NT2/D1 (cell line): ENCODE results near the gene PPP6R1.

Source experiments
- DNase-seq: peaks from one replicate; pipeline ENCODE4 v3.0.0-alpha.2; 2011; ENCODE audit warnings: low read depth, low spot score
- H3K27me3 ChIP-seq: 2 replicates; pipeline ENCODE4 v1.6.0; 2011; ENCODE audit warnings: mild to moderate bottlenecking; ENCODE audit not compliant: insufficient read length, insufficient read depth
- H3K36me3 ChIP-seq: 2 replicates; pipeline ENCODE4 v1.6.1; 2011; ENCODE audit warnings: mild to moderate bottlenecking, low read length, mixed read lengths; ENCODE audit not compliant: insufficient read depth, insufficient read length
- H3K4me1 ChIP-seq: 2 replicates; pipeline ENCODE4 v1.5.1; 2011; ENCODE audit not compliant: insufficient read depth, insufficient read length
- H3K4me3 ChIP-seq: 2 replicates; pipeline ENCODE4 v1.5.1; 2011; ENCODE audit warnings: low read depth; ENCODE audit not compliant: insufficient read length
- H3K9ac ChIP-seq: 2 replicates; pipeline ENCODE4 v1.6.0; 2011; ENCODE audit warnings: low read depth; ENCODE audit not compliant: insufficient read length
- H3K9me3 ChIP-seq: 2 replicates; pipeline ENCODE4 v1.5.1; 2011; ENCODE audit warnings: mild to moderate bottlenecking, low read length; ENCODE audit not compliant: insufficient read depth
- SUZ12 ChIP-seq: IDR thresholded peaks from 2 replicates; pipeline ENCODE4 v1.6.1; 2011; ENCODE audit not compliant: insufficient read length, insufficient read depth; ENCODE audit errors: extremely low read depth
- YY1 ChIP-seq: IDR thresholded peaks from 2 replicates; pipeline ENCODE4 v1.6.1; 2011; ENCODE audit not compliant: insufficient read length, insufficient read depth
- ZNF274 ChIP-seq: IDR thresholded peaks from 2 replicates; pipeline ENCODE4 v1.6.1; 2011; ENCODE audit warnings: mild to moderate bottlenecking, low read depth, low read length

The PPP6R1 gene

GRCh38 chr19:55258828-55259539 lies at the start of gene PPP6R1:
Gene PPP6R1, minus strand, starts transcription at chr19:55259017. Its CDS starts 11,914 bp downstream, at chr19:55247103.
- H3K36me3 ChIP-seq = peaks cover 34% of the 10 kb centered on the region
- no peaks in the 10 kb centered on the region for H3K9me3 ChIP-seq
- no peaks in the 10 kb centered on the region for H3K27me3 ChIP-seq
- peak within 1 kb of the TSS; percentile 91 for H3K4me3 ChIP-seq
- peak within 1 kb of the TSS; percentile 97 for H3K9ac ChIP-seq
- H3K4me1 ChIP-seq = peaks cover 2% of the 10 kb centered on the region
- TF ChIP-seq ZNF274 = no peak
- no peak for TF ChIP-seq YY1
- TF ChIP-seq SUZ12 = no peak
- peak; percentile 87 for DNase-seq

- no peak for TF ChIP-seq YY1
- no peak for TF ChIP-seq ZNF274
- TF ChIP-seq SUZ12 = no peak
These were observed 49.5 kb upstream of the PPP6R1 start for GRCh38 chr19:55308281-55308680.

GRCh38 chr19:55306712-55307111 lies 47.9 kb upstream of the PPP6R1 start:
- Histone ChIP-seq H3K9ac (no peak overlapping the region), H3K27me3 (no peaks in the 10 kb centered on the region), H3K4me1 (no peaks in the 10 kb centered on the region), H3K36me3 (peaks cover 65% of the 10 kb centered on the region), H3K9me3 (no peaks in the 10 kb centered on the region), H3K4me3 (no peak overlapping the region)
- TF ChIP-seq YY1 (no peak), SUZ12 (no peak), ZNF274 (no peak)
- no peak for DNase-seq

More at GRCh38 chr19:55308281-55308680, 49.5 kb upstream of the PPP6R1 start:
- peaks cover 61% of the 10 kb centered on the region for H3K36me3 ChIP-seq
- H3K4me1 ChIP-seq = peaks cover 3% of the 10 kb centered on the region
- H3K27me3 ChIP-seq = no peaks in the 10 kb centered on the region
- no peak overlapping the region for H3K4me3 ChIP-seq
- no peaks in the 10 kb centered on the region for H3K9me3 ChIP-seq
- no peak overlapping the region for H3K9ac ChIP-seq
- no peak for DNase-seq

GRCh38 chr19:55305983-55306562 lies 47.3 kb upstream of the PPP6R1 start:
- Histone ChIP-seq H3K4me1 (peaks cover 6% of the 10 kb centered on the region), H3K4me3 (no peak overlapping the region), H3K9me3 (no peaks in the 10 kb centered on the region), H3K36me3 (peaks cover 67% of the 10 kb centered on the region), H3K27me3 (no peaks in the 10 kb centered on the region), H3K9ac (no peak overlapping the region)
- DNase-seq = no peak
- no peak for TF ChIP-seq SUZ12
- TF ChIP-seq YY1 = no peak
- TF ChIP-seq ZNF274 = no peak

- Histone ChIP-seq H3K9ac (no peak overlapping the region), H3K4me1 (peaks cover 8% of the 10 kb centered on the region), H3K36me3 (peaks cover 67% of the 10 kb centered on the region), H3K27me3 (no peaks in the 10 kb centered on the region), H3K4me3 (no peak overlapping the region), H3K9me3 (no peaks in the 10 kb centered on the region)
- DNase-seq = no peak
- TF ChIP-seq ZNF274 = no peak
- no peak for TF ChIP-seq SUZ12
- TF ChIP-seq YY1 = no peak
These were observed 46.7 kb upstream of the PPP6R1 start for GRCh38 chr19:55305491-55305890.

GRCh38 chr19:55304980-55305379 lies 46.2 kb upstream of the PPP6R1 start:
- TF ChIP-seq YY1 (no peak), ZNF274 (no peak)
- no peak for DNase-seq
- H3K4me3 ChIP-seq = no peak overlapping the region
- peaks cover 63% of the 10 kb centered on the region for H3K36me3 ChIP-seq
- no peaks in the 10 kb centered on the region for H3K27me3 ChIP-seq
- H3K9me3 ChIP-seq = no peaks in the 10 kb centered on the region
- peaks cover 8% of the 10 kb centered on the region for H3K4me1 ChIP-seq
- H3K9ac ChIP-seq = no peak overlapping the region

- H3K9ac ChIP-seq = no peak overlapping the region
- DNase-seq = peak; percentile 36
- H3K27me3 ChIP-seq = no peaks in the 10 kb centered on the region
- H3K9me3 ChIP-seq = no peaks in the 10 kb centered on the region
- no peak overlapping the region for H3K4me3 ChIP-seq
- peaks cover 62% of the 10 kb centered on the region for H3K36me3 ChIP-seq
- peaks cover 8% of the 10 kb centered on the region for H3K4me1 ChIP-seq
- no peak for TF ChIP-seq ZNF274
- TF ChIP-seq SUZ12 = no peak
- TF ChIP-seq YY1 = no peak
These were observed 45.6 kb upstream of the PPP6R1 start for GRCh38 chr19:55304279-55304978.
